B cell (primary cell): ENCODE measurements around the gene PLPPR1.

Experiments
- EZH2 ChIP-seq: IDR thresholded peaks from 2 replicates; pipeline ENCODE4 v1.6.1; 2012; ENCODE audit warnings: borderline replicate concordance, low read depth, mild to moderate bottlenecking, moderate library complexity, low read length; ENCODE audit not compliant: insufficient read depth, poor library complexity, severe bottlenecking
- TF ChIP-seq, protein P1 (sequence below): fragments of 200-600 bp; IDR thresholded peaks from one replicate; pipeline ENCODE4 v1.8.0; 2022; ENCODE audit warnings: antibody characterized with exemption, mild to moderate bottlenecking

DNA sequence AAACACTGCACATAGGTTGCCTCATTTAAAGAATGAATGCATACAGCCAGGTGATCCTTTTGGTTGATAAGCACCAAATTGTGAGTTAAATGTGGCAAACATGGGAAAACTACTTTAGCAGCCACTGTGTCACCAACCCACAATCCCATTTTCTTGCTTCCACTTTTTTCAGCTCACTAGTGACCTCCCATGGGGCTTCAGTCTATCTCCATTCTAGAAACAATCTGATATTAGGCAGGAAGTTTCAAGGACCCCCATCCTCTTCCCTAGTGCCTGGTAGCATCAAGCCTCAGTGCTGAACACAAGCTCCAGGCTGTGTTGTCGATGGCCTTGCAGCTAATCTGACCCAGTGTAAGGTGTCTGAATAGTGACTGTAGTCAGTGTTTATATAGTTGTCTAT lies 66.2 kb downstream of the PLPPR1 start:
- TF ChIP-seq, protein P1, sequence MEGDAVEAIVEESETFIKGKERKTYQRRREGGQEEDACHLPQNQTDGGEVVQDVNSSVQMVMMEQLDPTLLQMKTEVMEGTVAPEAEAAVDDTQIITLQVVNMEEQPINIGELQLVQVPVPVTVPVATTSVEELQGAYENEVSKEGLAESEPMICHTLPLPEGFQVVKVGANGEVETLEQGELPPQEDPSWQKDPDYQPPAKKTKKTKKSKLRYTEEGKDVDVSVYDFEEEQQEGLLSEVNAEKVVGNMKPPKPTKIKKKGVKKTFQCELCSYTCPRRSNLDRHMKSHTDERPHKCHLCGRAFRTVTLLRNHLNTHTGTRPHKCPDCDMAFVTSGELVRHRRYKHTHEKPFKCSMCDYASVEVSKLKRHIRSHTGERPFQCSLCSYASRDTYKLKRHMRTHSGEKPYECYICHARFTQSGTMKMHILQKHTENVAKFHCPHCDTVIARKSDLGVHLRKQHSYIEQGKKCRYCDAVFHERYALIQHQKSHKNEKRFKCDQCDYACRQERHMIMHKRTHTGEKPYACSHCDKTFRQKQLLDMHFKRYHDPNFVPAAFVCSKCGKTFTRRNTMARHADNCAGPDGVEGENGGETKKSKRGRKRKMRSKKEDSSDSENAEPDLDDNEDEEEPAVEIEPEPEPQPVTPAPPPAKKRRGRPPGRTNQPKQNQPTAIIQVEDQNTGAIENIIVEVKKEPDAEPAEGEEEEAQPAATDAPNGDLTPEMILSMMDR, result no peak
- no peak for TF ChIP-seq EZH2
